ENCODE measurements around the gene SRC. TPM values are rescaled to one million over a fixed set of nuclear protein-coding genes. Genes with fewer than 3 reads are reported as not detected.

Gene SRC
- total and polyA plus RNA-seq, 2 experiments from 2014 or later, result 8.0 to 25.9 TPM

GRCh38 chr20:37364927-37365272 is 19.0 kb downstream of the SRC start:
- Histone ChIP-seq H3K4me2 (no peak overlapping the region), H3K9me2 (ENCODE audit: insufficient read depth) (0 out of 2 replicates have a peak, but pooled peaks cover 2% of the 10 kb centered on the region), H4K20me1 (replicated peaks; ENCODE audit: insufficient read depth) (peaks cover 4% of the 10 kb centered on the region; the same call in 1 of the 2 replicates), H3F3A (replicated peaks; ENCODE audit: low read depth) (0 out of 2 replicates have a peak, but pooled peaks cover 2% of the 10 kb centered on the region), H3K4me1 (ENCODE audit: insufficient read depth) (no peaks in the 10 kb centered on the region), H3K36me3 (ENCODE audit: insufficient read depth) (peaks cover 4% of the 10 kb centered on the region; the same call in 1 of the 2 replicates), H3K27me3 (ENCODE audit: insufficient read depth) (no peaks in the 10 kb centered on the region), H3K4me3 (no peak overlapping the region), H3K79me2 (replicated peaks; ENCODE audit: insufficient read depth) (peaks cover 13% of the 10 kb centered on the region; the same call in 1 of the 2 replicates), H2AFZ (no peak overlapping the region), H3K27ac (ENCODE audit: low read depth) (no peak overlapping the region)
- Mint-ChIP-seq H3K4me1 (no peaks in the 10 kb centered on the region; the same call in 2 of the 3 replicates), H3K27ac (no peak overlapping the region), H3K4me3 (no peak overlapping the region), H3K27me3 (ENCODE audit: insufficient read depth, low read depth, poor library complexity) (no peaks in the 10 kb centered on the region), H3K36me3 (ENCODE audit: low read depth) (peaks cover 35% of the 10 kb centered on the region), H3K9me3 (peaks cover 5% of the 10 kb centered on the region; the same call in 2 of the 3 replicates)
- ATAC-seq, result no peak
- TF ChIP-seq CTCF (conservative IDR thresholded peaks at IDR 0.05; ENCODE audit: low read depth in 2 of 2) (no peak), EZH2 (IDR thresholded peaks at IDR 0.05; ENCODE audit: low read depth, unreplicated experiment) (no peak), JUNB (IDR thresholded peaks at IDR 0.05; ENCODE audit: unreplicated experiment) (no peak), ZNF331 (CRISPR knock-in tag; IDR thresholded peaks at IDR 0.05; ENCODE audit: low read depth) (no peak), ZNF462 (CRISPR knock-in tag; IDR thresholded peaks at IDR 0.05) (no peak), EZH2phosphoT487 (IDR thresholded peaks at IDR 0.05; ENCODE audit: unreplicated experiment) (no peak), ETS1 (IDR thresholded peaks at IDR 0.05) (no peak), NANOG (IDR thresholded peaks at IDR 0.05; ENCODE audit: borderline replicate concordance) (no peak), POLR2AphosphoS5 (IDR thresholded peaks at IDR 0.05; ENCODE audit: low read depth) (no peak), STAT1 (IDR thresholded peaks at IDR 0.05; ENCODE audit: unreplicated experiment) (no peak), REST (IDR thresholded peaks at IDR 0.05; ENCODE audit: unreplicated experiment) (no peak), ZNF114 (CRISPR knock-in tag; IDR thresholded peaks at IDR 0.05) (no peak), CREB1 (CRISPR knock-in tag; IDR thresholded peaks at IDR 0.05; ENCODE audit: low read depth) (no peak)
- DNase-seq (ENCODE audit: low spot score), result no peak
